HG03520 (cell line): ENCODE results near the gene MS4A10.

Source experiments
- ATAC-seq: cut with Tn5 transposase; IDR thresholded peaks from one replicate; pipeline ENCODE4 v1.9.1; 2021; ENCODE audit warnings: mild to moderate bottlenecking, moderate library complexity; ENCODE audit not compliant: unreplicated experiment

The MS4A10 gene

DNA sequence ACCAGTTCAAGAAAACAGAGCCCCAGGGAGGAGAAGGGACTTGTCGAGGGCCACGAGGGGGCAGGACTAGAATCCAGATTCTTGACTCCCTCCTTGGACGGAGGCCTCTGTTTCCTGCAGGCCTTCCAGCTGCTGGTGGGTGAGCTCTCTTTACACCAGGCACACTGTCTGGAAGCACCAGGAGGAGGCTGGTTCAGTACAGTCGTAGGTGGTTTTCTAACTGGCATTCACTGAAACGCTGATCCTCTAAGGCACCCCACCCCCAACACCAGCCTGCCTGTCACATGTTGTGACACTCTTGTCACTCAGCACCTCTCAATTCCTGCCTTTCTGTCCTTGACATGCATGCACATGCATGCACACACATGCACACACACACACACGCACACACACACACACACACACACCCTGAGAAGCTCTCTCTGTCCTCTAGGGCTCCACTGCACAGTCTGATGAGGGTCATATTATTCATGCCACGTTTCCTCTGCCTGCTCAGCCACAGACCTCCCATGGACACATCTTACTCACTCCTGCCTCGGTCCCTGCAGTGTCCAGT, 751 bp downstream of the MS4A10 start:
- no peak for ATAC-seq

DNA sequence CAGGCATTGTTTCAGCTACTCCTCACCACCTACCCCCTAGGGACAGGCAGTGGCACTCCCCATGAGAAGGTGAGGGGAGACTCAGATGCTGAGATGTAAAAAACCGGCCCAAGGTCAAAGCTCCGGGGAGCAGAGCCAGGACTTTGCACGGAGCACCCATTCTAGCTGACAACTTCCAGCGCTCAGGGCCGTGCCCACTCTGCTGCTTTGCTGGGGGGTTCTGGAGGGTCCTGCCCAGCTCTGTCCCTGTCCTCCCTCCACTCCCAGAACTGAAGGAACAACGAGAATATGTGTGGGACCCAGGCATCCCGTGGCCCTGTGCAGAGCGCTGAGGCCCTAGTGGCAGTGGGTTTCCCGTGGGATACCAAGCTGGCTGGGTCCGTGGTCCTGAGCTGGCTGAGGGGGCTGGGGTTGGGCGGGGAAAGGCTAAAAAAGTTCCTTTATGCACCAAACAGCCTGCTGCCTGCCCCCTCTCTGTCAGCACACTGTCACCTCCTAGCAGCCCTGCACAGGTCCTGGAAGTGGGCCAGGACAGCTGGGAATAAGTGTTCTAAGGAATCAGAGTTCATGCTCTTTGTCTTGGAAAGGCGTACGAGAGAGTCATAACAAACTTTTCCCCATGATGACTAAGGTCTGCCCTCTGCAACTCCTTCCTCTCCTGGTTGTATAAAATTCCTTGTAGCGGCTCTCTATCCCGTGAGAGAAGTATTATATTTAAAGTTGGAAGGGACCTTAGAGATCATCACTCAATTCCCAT, 1.9 kb downstream of the MS4A10 start:
- no peak for ATAC-seq

DNA sequence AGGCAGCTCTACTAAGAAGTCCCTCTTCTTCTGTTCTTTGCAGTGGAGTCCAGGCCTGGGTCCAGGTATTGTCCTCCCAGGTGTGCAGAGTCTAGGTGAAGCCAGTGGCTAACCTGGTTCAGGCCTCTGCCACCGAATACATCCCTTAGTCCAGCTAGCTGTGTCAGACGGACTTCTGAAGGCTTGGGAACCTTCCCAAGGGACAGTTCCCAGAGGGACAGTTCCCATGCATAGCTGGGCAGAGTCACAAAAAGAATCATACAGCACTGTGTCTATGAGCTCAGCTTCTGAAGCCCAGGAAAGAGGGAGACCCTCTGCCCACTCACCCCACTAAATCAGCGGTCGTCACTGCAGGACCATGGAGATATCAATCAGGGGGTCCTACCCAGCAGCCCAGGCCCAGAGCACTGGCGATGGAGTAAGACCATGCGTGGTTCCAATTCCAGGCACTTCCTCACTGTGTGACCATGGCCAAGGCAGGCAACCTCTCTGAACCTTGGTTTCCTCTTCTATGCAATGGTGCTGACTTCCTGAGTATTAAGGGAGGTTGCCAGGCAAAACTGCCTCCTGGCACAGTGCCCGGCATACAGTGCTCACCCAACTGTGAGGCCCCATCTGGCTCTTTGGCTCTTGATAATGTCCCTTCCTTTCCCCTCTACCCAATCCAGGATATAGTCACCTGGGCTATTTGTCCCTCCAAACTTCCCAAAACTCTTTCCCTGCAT, 3.4 kb downstream of the MS4A10 start:
- no peak for ATAC-seq

DNA sequence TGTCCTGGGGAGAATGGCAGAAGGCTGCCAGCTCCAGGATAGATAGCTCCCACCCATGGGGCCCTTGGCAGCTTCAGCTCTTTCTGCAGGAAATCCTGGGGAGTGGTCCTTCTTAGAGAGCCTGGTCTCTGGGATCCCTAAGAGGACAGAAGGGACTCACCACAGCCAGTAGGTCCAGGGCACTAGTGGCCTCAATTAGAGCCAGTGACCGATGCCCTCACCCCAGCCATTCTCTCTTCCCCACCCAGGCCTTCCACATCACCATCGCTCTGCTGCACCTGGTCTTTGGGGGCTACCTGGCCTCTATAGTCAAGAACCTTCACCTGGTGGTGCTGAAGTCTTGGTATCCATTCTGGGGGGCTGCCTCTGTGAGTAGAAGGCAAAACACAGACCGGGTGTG, 5.6 kb downstream of the MS4A10 start:
- ATAC-seq: no peak

DNA sequence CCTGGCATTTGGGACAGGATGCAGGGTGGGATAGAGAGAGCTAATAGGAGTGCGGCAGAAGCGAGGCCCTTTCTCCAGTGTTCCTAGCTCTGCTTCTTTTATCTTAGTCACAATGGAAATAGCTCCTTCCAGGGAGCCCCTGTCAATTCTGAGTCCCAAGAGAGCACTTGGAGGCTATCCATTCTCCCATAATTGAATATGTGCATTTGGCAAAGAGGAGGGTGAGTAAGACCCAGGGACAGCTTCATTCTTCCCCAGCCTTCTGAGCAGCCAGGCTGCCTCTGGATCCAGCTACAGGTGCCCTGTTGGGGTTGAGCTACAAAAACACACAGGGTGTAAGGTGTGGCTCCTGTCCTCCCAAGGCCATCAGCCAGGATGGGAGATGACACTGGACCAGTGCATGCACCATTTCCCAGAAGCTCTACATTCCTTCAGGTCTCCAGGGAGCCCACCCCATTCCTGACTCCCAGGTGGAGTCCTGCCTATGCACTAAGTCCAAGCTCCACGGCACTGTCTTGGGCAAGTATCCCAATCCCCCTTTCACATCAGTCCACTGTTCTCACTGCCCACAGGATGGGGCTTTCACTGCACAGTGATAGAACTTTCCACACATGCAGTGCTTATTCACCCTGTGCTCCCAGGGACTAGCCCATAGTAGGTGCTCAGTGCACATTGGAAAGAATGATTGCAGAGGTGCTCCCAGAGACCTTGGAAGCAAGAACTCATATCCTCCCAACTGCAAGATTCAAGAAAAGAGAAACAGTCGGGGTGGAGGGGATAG, 6.2 kb downstream of the MS4A10 start:
- ATAC-seq: no peak

DNA sequence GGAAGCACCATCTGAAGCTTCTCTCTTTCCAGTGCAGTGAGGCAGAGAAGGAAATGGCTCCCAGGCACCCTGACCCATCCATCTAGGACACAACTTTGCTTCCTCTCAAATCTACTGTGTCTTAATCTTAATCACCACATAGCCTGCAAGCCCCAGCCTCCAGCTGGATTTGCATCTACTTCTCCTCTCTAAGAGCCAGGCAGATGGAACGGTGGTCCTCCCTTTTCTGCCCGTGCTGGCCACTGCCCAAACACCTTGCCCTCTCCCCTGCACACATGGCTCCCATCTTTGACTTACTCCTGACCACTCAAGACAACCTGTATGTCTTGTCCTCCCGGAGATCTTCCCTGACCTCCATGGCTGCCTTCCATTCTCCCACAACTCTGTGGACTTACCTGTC, 7.4 kb downstream of the MS4A10 start:
- ATAC-seq: no peak

DNA sequence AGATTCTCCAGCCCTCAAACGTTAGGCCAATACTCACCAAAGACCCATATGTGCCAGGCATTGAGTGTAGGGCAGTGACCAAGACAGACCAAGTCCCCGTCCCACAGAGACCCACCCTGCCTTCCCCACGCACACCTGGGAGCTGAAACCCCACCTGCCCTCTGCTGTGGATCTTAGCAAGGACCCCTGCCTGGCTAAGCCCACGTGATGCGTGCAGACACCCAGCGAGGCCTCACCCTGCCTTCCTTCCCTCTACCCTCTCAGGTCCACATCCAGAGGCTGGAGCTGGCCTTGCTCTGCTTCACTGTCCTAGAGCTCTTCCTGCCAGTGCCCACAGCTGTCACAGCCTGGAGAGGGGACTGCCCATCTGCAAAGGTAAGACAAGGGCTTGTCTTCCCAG, 10.2 kb downstream of the MS4A10 start:
- no peak for ATAC-seq

DNA sequence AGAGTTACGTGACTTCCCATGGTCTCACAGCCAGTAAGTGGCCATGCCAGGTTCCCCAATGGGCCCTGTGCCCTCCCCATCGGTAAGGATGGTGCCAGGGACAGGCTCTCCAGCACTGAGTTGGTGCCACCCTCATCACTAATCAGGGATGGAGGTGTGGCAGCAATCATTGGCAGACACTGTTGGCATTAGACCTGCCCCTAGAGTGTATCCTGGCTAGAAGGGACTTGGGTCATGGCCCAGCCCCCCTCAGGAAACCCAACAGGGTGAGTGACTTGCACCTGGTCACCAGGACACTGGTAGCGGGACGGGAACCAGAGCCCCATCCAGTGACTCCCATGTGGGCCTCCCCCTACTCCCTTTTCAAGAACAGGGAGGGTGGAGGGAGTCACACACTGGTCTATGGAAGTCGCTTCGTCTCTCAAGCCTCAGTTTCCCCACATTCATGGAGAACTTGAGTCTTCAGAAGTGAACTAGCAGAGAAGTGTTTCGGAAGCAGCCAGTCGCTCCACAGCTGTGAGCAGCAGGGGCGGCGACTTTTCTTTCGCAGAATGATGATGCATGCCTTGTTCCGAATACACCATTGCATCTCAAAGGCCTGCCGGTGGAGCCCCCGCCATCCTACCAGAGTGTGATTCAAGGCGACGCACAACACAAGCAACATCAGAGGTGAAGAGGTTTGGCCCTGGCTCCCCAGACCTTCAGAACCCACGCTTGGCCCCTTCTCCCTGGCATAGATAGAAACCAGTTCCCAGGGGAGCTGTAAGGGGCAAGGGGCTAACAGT, 12.9 kb downstream of the MS4A10 start:
- ATAC-seq: no peak

DNA sequence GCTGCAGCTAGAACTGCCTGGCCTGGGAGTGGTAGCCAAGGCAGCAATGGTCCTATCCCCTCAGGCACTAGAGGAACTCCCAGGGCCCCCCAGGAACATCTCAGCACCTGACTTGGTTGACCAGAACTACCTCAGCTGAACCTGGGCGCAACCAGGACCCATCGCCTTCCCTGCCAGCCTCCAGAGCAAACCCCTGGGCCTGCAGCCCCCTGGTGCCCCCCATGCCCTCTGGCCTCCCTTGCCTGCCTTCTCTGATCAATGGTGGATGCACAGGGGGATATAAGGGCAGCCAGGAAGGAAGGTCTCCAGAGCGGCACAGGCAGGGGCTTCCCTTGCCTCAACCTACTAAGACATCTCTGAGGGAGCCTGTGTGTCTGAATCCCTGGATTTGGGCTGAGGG, 13.5 kb downstream of the MS4A10 start:
- ATAC-seq: no peak

DNA sequence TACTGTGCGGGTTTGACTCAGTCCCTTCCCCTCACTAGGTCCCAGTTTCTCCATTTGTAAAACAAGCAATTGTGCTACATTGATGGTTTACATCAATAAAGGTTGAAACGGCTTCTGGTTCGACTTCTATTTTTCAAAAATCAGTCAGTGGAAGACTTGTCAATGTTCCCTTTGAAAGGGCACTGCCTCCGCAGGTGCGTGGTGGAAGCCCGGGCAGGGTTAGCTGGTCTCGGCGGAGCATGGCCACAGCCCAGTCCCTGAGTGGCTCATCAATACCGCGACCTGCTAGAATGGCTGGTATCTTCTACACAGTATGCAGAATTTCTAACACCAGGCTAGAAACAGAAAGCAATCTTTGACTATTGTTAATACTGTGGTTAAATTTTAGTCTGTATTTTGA, 16.1 kb downstream of the MS4A10 start:
- ATAC-seq: no peak

DNA sequence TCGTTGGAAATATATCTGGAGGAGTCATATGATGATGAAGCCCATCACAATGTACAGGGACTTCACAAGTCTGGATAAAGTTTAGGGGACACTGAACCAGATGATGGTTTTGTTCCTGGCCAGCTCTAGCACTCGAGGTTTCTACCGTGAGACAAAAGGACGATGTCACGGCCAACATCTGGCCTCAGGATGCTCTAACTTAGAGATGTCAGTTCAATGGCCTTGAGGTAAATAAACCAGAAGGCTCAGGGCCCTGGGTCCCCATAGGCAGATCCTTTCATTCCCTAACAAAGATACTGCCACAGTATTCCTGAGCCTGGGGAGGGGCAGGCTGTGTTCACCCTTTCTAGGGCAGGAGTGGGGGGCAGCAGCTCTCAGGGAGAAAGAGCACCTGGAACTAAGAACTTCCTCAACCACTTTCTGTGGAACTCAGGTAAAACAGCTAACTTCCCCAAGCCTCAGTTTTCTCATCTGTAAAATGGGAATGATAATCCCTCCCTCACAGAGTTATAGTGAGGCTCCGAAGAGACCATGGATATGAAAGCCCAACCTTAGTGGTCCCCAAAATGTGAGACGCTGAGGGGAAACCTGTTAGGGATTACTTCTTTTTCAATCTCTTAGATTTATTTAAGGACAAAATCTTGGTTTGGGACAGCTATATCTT, 18.3 kb downstream of the MS4A10 start:
- ATAC-seq: no peak

DNA sequence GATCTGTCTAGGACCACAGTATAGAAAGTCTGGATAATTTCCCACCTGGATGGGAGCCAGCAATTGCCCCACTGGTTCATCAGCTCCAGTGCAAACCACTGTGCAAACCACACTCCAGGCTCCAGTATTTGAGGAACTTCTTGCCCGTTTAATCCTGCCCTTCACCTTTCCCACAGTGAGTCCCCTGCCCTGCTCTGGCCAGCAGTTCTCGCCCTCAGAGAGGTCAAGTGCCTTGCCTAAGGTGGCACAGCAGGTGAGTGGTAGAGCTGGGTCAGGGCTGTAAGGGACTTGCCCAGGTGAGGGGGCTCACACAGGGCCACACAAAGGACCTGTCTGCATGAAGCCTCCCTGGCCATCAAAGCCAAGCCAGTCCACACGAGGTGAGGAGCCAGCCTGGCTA, 24.1 kb downstream of the MS4A10 start:
- no peak for ATAC-seq

DNA sequence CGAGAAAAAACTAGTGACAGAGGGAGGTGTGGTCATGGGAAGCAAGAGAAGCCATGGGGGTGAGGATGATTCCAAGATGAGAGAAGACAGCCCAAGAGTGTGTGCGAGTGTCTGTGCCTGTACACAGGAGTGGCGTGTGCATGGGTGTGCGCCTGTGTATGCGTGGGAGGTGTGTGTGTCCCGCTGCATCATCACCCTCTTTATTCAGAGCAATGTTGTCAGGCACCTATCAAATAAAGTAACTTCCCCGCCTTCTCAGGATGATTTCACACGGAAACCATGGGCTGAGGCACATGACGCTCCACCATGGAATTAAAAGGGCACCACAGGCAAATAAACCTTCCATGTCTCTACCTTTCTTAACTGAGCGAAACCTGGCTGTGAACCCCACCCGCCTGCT, 24.6 kb downstream of the MS4A10 start:
- no peak for ATAC-seq

DNA sequence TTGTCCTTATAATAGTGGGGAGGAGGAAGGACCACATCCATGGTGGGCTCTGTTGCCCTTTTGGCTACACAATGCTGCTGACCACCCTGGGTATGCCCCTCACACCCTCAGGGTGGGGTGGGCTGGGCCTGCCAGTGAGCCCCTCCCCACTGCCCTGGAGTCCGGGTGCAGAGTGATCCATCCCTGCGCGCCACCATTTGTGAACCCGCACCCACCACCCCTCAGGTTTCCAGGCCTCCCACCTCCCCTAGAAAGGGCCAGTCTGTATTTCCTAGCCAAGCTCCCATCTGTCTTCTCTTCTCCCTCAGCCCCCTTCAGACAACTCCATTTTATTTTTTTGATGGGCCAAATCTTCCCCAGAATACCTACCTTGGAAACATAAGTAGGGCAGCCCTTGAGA, 25.0 kb downstream of the MS4A10 start:
- ATAC-seq: no peak

DNA sequence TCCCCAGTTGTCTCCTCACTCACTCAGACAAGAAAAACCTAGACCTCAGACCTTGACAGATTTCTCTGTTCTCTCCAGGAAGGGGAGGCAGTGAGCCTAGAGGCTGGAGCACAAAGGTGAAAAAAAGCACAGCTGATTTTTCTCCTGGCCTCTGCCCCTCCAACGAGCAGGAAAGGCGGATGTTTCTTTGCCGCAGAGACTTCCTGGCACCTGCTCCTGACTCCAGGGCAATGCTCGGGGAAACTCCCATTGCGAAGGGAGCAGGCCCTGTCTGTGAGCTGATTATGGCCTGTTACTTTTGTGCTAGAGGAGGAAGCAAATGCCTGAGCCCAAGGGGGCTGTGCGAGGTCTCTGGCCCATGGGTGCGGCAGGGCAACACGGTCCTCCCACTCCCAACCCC, 25.4 kb downstream of the MS4A10 start:
- ATAC-seq: no peak

DNA sequence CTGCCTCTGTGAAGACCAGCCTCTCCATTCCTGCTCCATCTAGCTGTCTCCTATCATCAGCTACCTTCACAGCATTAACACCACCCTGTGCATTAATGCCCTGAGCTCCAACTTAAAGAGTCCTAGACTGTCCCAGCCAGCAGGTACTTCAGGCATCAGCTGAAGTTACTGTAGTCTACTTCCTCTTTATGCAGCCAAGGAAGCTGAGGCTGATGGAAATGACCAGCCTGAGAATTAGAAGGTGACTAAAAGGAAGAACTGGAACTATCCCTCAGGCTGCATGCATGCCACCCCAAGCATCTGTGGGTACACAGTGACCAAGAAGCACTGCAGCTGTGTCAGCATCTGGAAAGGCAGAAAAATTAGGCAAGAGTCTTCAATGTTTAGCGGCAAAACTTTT, 28.2 kb downstream of the MS4A10 start:
- no peak for ATAC-seq

DNA sequence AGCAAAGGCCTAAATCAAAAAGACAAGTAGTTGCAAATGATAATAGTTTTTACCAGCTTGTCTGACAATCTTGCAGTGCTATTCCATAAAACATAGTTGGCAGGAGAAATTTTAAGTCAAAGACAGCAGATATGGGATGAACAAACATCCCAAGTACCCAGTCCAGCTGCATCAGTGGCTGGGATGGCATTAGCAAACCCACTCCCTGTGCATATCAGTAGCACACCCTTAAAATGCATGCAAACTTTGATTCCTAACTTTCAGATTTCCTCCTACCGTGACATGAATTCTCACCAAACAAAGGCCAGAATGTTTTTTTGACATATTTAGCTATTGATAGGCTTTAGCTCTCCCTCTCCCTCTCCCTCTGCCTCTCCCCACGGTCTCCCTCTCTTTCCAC, 29.0 kb downstream of the MS4A10 start:
- no peak for ATAC-seq

DNA sequence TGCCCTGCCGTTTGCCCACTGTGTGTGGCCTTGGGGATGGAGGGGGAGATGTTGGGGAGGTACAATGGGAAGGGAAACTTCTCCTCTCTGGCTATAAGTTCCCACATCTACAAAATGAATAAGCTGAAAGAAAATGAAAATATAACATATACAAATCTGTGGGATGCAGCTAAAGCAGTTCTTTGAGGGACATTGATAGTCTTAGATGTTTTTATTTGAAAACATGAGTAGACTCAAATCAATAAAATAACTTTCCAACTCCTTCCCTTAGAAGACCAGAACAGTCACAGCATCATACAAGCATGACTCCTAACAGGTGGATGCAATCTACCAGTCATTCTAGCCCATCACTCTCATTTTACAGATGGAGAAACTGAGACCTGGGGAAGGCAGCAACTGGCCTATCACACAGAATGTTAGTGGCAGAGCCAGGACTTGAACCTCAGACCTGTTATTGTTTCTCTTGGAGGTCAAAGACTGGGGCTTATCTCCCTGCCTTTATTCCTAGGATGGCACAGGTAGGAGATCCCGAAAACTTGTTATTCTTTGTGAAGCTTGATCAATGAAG, 31.5 kb downstream of the MS4A10 start:
- no peak for ATAC-seq

DNA sequence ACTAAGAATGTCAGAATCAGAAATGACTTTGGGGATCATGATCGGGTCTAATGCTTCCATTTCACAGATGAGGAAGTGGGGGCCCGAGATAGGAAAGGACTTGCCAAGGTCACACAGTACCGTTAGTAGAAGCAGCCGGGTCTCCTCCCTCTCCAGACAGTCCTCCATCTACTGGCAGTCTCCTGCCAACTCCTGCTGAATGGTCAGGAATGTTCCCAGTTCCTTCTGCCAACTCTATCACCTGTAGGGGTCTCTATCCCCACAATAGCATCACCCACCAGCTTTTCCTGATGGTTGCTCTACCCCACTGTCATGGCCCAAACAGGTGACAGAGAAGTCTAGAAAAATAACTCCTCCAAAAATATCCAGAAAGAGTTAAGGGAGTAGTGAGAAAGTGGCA, 32.9 kb downstream of the MS4A10 start:
- ATAC-seq: no peak
